ENCODE data around the gene VEGFB. TPM values are rescaled to one million over a fixed set of nuclear protein-coding genes. Genes with fewer than 3 reads are reported as not detected.

VEGFB gene
- polyA plus RNA-seq, 2 of the 4 experiments (the other 2 are of a cell fraction) = 6.8 to 26.5 TPM

GRCh38 chr11:64185175-64185692 lies 49.1 kb upstream of the VEGFB start (continued):
- TF ChIP-seq, protein P1, sequence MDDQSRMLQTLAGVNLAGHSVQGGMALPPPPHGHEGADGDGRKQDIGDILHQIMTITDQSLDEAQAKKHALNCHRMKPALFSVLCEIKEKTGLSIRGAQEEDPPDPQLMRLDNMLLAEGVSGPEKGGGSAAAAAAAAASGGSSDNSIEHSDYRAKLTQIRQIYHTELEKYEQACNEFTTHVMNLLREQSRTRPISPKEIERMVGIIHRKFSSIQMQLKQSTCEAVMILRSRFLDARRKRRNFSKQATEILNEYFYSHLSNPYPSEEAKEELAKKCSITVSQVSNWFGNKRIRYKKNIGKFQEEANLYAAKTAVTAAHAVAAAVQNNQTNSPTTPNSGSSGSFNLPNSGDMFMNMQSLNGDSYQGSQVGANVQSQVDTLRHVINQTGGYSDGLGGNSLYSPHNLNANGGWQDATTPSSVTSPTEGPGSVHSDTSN (IDR thresholded peaks at IDR 0.05) = no peak
- no peak for TF ChIP-seq CEBPB (IDR thresholded peaks at IDR 0.05)
- TF ChIP-seq ESRRA (IDR thresholded peaks at IDR 0.05; ENCODE audit: borderline replicate concordance, low read length) = no peak
- TF ChIP-seq ZFP36 (IDR thresholded peaks at IDR 0.05; ENCODE audit: borderline replicate concordance, partially characterized antibody) = no peak
- peak; percentile 75; the same call in 1 of the 2 replicates for TF ChIP-seq EHF (CRISPR knock-in tag; IDR thresholded peaks at IDR 0.05)
- no peak for TF ChIP-seq FOSB (CRISPR knock-in tag; IDR thresholded peaks at IDR 0.05)
- 0 out of 2 replicates have a peak, but pooled peaks have one; percentile 51 for TF ChIP-seq RARB (CRISPR knock-in tag; IDR thresholded peaks at IDR 0.05)
- TF ChIP-seq ZSCAN20 (CRISPR knock-in tag; IDR thresholded peaks at IDR 0.05) = no peak
- peak; percentile 88; the same call in 1 of the 2 replicates for TF ChIP-seq RNF2 (IDR thresholded peaks at IDR 0.05; ENCODE audit: borderline replicate concordance, low read depth)
- no peak for TF ChIP-seq HDAC2 (IDR thresholded peaks at IDR 0.05)
- TF ChIP-seq RAD21 (conservative IDR thresholded peaks at IDR 0.05 in 1 of 2, IDR thresholded peaks at IDR 0.05 in 1 of 2) = no peak
- TF ChIP-seq HOXB13 (CRISPR knock-in tag; IDR thresholded peaks at IDR 0.05; ENCODE audit: low read depth) = peak; percentile 74; the same call in 1 of the 2 replicates
- TF ChIP-seq ATOH8 (CRISPR knock-in tag; IDR thresholded peaks at IDR 0.05; ENCODE audit: low read depth) = peak; percentile 76; the same call in 1 of the 2 replicates
- TF ChIP-seq KDM5A (IDR thresholded peaks at IDR 0.05) = no peak
- no peak for TF ChIP-seq RFX5 (IDR thresholded peaks at IDR 0.05)
- TF ChIP-seq MYC (IDR thresholded peaks at IDR 0.05; ENCODE audit: borderline replicate concordance, low read length) = peak; percentile 61; the same call in 1 of the 2 replicates
- no peak for TF ChIP-seq TFCP2L1 (CRISPR knock-in tag; IDR thresholded peaks at IDR 0.05)
- TF ChIP-seq JUN (IDR thresholded peaks at IDR 0.05) = peak; percentile 92 to 96
- TF ChIP-seq, protein P2, sequence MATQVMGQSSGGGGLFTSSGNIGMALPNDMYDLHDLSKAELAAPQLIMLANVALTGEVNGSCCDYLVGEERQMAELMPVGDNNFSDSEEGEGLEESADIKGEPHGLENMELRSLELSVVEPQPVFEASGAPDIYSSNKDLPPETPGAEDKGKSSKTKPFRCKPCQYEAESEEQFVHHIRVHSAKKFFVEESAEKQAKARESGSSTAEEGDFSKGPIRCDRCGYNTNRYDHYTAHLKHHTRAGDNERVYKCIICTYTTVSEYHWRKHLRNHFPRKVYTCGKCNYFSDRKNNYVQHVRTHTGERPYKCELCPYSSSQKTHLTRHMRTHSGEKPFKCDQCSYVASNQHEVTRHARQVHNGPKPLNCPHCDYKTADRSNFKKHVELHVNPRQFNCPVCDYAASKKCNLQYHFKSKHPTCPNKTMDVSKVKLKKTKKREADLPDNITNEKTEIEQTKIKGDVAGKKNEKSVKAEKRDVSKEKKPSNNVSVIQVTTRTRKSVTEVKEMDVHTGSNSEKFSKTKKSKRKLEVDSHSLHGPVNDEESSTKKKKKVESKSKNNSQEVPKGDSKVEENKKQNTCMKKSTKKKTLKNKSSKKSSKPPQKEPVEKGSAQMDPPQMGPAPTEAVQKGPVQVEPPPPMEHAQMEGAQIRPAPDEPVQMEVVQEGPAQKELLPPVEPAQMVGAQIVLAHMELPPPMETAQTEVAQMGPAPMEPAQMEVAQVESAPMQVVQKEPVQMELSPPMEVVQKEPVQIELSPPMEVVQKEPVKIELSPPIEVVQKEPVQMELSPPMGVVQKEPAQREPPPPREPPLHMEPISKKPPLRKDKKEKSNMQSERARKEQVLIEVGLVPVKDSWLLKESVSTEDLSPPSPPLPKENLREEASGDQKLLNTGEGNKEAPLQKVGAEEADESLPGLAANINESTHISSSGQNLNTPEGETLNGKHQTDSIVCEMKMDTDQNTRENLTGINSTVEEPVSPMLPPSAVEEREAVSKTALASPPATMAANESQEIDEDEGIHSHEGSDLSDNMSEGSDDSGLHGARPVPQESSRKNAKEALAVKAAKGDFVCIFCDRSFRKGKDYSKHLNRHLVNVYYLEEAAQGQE (IDR thresholded peaks at IDR 0.05) = no peak
- TF ChIP-seq, protein P3, sequence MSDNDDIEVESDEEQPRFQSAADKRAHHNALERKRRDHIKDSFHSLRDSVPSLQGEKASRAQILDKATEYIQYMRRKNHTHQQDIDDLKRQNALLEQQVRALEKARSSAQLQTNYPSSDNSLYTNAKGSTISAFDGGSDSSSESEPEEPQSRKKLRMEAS (IDR thresholded peaks at IDR 0.05) = peak; percentile 99
- TF ChIP-seq ZC3H11A (IDR thresholded peaks at IDR 0.05) = no peak; the same call in 1 of the 2 replicates
- peak; percentile 57; the same call in 1 of the 2 replicates for TF ChIP-seq NPAS2 (CRISPR knock-in tag; IDR thresholded peaks at IDR 0.05; ENCODE audit: borderline replicate concordance)
- TF ChIP-seq NFE2L2 (conservative IDR thresholded peaks at IDR 0.05; ENCODE audit: low read length) = no peak
- no peak for TF ChIP-seq MAZ (IDR thresholded peaks at IDR 0.05; ENCODE audit: borderline replicate concordance, low read depth, low read length)
- no peak for TF ChIP-seq HEYL (CRISPR knock-in tag; IDR thresholded peaks at IDR 0.05)
- no peak for TF ChIP-seq SMC3 (IDR thresholded peaks at IDR 0.05)
- TF ChIP-seq EP300 (IDR thresholded peaks at IDR 0.05) = no peak
- no peak for TF ChIP-seq MAFK (IDR thresholded peaks at IDR 0.05; ENCODE audit: partially characterized antibody)
- no peak; the same call in 1 of the 2 replicates for TF ChIP-seq FOXS1 (CRISPR knock-in tag; IDR thresholded peaks at IDR 0.05)
- TF ChIP-seq CBX2 (IDR thresholded peaks at IDR 0.05; ENCODE audit: borderline replicate concordance, low read depth) = no peak
- TF ChIP-seq PHF8 (IDR thresholded peaks at IDR 0.05; ENCODE audit: borderline replicate concordance, low read depth) = peak; percentile 97
- no peak for TF ChIP-seq CHD4 (IDR thresholded peaks at IDR 0.05; ENCODE audit: borderline replicate concordance)
- peak; percentile 99 for TF ChIP-seq POLR2A (IDR thresholded peaks at IDR 0.05; ENCODE audit: low read length)
- TF ChIP-seq CTCF (IDR thresholded peaks at IDR 0.05) = no peak
- TF ChIP-seq NR3C1 (IDR thresholded peaks at IDR 0.05) = no peak

Data from A549 (cell line).